GM12875 (cell line): ENCODE data around the gene CYP26B1.

ENCODE experiments used
- H3K4me3 ChIP-seq: one replicate; pipeline ENCODE4 v1.5.1; 2011; ENCODE audit warnings: low read depth, low read length, control low read depth
- TF ChIP-seq, protein P1 (sequence below): IDR thresholded peaks from 2 replicates; pipeline ENCODE4 v1.5.1; 2011; ENCODE audit warnings: low read depth, mild to moderate bottlenecking, control low read depth, inconsistent platforms, low read length, moderate library complexity, borderline replicate concordance; ENCODE audit not compliant: insufficient read depth

Gene CYP26B1, protein sequence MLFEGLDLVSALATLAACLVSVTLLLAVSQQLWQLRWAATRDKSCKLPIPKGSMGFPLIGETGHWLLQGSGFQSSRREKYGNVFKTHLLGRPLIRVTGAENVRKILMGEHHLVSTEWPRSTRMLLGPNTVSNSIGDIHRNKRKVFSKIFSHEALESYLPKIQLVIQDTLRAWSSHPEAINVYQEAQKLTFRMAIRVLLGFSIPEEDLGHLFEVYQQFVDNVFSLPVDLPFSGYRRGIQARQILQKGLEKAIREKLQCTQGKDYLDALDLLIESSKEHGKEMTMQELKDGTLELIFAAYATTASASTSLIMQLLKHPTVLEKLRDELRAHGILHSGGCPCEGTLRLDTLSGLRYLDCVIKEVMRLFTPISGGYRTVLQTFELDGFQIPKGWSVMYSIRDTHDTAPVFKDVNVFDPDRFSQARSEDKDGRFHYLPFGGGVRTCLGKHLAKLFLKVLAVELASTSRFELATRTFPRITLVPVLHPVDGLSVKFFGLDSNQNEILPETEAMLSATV

DNA sequence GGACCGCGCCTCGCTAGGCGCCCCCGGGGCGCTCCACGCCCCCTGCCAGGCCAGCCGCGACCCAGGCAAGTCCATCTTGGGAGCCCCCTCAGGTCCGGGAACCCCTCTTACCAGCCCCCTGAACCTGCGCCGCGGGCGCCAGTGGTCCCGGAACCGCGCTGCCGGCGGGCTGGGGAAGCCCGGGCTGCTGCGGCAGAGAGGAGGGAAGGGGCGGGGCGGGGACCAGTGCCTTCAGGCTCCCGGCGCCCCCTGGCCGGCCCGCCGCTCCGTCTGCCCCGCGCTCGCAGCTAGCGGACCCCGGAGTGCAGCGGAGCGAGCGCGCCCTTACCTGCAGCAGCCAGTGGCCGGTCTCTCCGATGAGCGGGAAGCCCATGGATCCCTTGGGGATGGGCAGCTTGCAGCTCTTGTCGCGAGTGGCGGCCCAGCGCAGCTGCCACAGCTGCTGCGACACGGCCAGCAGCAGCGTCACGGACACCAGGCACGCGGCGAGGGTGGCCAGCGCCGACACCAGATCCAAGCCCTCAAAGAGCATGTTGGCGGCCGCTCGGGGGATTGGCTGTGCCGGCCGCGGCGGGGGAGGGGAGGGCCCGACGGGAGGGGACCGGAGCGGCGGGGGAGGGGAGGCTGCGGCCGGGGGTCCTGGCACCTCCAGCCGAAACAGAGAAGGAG lies at the start of gene CYP26B1:
TSS of gene CYP26B1 (minus strand) at position 560 of the 669 bp plus-strand sequence. CDS start at position 532, 28 bp downstream.
- H3K4me3 ChIP-seq, result no peak within 1 kb of the TSS
- TF ChIP-seq, protein P1, sequence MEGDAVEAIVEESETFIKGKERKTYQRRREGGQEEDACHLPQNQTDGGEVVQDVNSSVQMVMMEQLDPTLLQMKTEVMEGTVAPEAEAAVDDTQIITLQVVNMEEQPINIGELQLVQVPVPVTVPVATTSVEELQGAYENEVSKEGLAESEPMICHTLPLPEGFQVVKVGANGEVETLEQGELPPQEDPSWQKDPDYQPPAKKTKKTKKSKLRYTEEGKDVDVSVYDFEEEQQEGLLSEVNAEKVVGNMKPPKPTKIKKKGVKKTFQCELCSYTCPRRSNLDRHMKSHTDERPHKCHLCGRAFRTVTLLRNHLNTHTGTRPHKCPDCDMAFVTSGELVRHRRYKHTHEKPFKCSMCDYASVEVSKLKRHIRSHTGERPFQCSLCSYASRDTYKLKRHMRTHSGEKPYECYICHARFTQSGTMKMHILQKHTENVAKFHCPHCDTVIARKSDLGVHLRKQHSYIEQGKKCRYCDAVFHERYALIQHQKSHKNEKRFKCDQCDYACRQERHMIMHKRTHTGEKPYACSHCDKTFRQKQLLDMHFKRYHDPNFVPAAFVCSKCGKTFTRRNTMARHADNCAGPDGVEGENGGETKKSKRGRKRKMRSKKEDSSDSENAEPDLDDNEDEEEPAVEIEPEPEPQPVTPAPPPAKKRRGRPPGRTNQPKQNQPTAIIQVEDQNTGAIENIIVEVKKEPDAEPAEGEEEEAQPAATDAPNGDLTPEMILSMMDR, result no peak

DNA sequence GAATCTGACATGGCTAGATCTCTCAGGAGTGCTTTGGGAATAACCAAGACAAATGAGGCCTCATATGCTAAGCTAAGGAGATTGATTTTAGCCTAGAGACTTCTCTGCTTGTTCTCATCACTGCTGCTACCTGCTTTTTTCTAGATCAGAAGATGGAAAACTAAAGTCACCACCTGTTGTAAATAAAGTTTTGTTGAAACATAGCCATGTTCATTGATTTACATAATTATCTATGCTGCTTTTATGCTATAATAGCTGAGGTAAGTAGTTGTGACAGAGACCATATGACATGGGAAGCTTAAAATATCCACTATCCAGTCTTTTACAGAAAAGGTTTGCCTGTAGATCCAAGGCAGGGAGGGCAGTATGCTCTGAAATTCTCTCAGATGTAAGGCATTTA lies 46.1 kb upstream of the CYP26B1 start:
- TF ChIP-seq, protein P1, result no peak
- no peak overlapping the region for H3K4me3 ChIP-seq

DNA sequence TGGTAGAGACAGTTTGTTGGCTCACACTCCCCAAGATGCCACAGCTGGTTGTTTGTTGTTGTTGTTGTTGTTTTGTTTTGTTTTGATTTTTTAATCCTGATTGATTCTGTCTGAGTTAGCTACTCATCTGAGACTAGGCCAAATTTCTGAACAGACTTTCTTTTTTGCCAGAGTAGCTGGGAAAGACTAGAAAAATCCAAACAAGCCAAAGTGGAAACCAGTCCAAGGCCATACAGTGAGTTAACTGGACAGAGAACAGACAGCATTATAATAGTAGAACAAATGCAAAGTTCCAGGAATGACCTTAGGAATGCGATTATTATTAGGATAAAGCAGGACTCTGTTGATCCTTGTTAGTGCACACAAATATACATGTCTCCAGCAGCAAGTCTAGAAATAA lies 43.8 kb upstream of the CYP26B1 start:
- H3K4me3 ChIP-seq, result no peak overlapping the region
- TF ChIP-seq, protein P1, result no peak

DNA sequence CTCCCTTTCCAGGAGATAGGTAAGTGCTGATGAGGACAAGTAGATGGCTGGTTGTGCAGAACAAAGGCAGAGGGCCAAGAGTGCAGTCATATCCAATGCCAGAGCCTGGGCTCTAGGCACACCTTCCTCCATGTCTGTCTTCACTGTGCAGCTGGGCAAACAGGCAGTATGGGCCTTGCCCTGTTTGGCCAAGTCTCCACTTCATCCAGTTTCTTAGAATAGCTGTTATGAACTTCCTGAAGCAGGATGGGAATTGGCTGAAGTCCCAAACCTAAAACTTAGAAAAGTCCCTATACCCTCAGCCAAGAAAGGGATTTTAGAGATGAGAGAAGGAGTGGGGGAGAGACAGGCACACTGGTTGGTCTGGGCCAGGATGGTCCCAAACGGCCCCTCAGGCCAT lies 37.5 kb upstream of the CYP26B1 start:
- no peak overlapping the region for H3K4me3 ChIP-seq
- TF ChIP-seq, protein P1, result no peak

DNA sequence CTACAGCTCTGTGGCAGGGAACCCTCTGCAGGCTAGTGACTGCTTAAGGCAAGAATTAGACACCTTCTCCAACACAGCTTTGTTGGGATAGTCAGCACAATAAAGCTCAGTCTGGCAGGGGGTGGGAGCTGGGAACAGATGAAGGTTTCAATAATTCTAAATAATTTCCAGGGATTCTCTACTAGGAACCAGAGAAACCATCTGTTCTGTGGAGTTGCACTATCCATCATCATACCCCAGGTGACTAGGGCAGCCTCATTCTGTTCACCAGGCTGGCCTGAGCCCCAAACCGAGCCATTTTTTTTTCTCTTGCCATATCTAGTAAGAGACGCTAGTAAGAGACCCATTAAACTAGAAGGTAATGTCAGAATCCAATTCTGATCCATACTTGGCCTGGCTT lies 35.8 kb upstream of the CYP26B1 start:
- TF ChIP-seq, protein P1, result no peak
- H3K4me3 ChIP-seq, result no peak overlapping the region

DNA sequence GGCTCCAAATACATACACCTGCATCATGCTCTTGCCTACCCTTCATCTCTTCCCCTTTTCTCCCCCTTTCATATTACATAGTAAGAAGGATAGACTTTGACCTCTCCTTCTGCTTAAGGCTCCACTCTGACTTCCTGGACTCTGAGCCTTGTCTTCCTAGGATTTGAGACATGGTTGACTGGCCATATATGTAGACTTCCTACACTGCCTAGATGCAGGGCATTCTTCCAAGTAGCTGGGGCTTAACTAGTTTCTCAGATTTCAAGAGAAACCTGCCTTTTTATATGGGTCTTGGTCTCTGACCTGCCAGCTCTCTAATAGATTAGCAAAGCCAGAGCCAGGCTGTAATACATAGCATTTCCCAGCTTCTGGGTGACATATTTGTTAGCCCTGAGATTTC lies 35.4 kb upstream of the CYP26B1 start:
- TF ChIP-seq, protein P1, result no peak

DNA sequence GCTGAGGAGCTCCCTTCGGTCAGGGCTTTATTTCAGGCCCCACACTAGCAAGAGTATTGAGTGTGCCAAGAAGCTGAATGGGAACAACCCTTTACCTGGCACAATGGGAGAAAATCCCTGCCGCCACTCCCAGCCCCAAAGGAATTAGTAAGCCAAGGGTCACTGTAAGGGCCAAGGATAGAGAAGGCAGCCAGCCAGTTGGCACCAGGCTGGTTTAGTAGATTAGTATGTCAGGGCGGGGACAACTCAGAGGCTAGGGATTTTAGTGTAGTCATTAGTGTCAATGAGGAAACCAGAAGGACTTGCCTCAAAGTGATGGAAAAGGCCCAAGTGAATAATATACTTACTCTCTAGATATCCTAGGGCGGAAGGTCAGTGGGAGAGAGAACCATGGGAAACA lies 34.9 kb upstream of the CYP26B1 start:
- no peak overlapping the region for H3K4me3 ChIP-seq
- TF ChIP-seq, protein P1, result no peak

More for the DNA sequence above, 35.4 kb upstream of the CYP26B1 start:
- no peak overlapping the region for H3K4me3 ChIP-seq
